ENCODE measurements around the gene RNF215. TPM values are rescaled to one million over a fixed set of nuclear protein-coding genes. Genes with fewer than 3 reads are reported as not detected.

RNF215 gene
- total RNA-seq, 1 experiment from 2014 or later: 24.0 TPM

DNA sequence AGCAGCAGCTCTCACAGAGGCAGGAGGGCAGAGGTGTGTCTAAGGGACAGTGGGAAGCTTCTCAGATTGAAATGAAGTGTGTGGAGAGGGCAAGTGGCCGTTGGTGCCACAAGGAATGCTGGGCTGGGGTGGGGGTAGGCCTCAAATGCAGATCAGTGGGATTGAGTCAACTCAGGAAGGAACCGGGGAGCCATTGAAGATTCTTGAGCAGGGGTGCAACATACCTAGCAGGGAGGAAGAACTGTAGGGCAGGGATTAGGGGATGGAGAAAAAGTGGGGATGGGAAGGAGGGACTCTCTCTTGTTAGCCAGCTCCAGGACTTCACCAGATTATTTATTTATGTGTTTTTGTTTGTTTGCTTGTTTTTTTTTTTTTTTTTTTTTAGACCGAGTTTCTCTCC is 6.7 kb upstream of the RNF215 start:
- Histone ChIP-seq H4K20me1 (ENCODE audit: insufficient read depth) (no peaks in the 10 kb centered on the region; the same call in 1 of the 2 replicates), H3K4me2 (no peak overlapping the region), H2AFZ (no peak overlapping the region), H3K36me3 (ENCODE audit: low read depth) (no peaks in the 10 kb centered on the region), H3K4me3 (no peak overlapping the region), H3K27me3 (ENCODE audit: insufficient read depth, low read depth) (no peaks in the 10 kb centered on the region), H3K9me2 (ENCODE audit: insufficient read depth) (no peaks in the 10 kb centered on the region), H3K27ac (no peak overlapping the region), H3F3A (ENCODE audit: insufficient read depth, low read depth) (peaks cover 14% of the 10 kb centered on the region; the same call in 1 of the 2 replicates), H3K79me2 (ENCODE audit: low read depth) (peaks cover 26% of the 10 kb centered on the region), H3K4me1 (replicated peaks; ENCODE audit: insufficient read depth) (peaks cover 35% of the 10 kb centered on the region), H3K9me3 (ENCODE audit: insufficient read depth, low read depth) (no peaks in the 10 kb centered on the region)
- no TSS peak for BruUV-seq (replicated peaks)
- intact Hi-C loops (cut with micrococcal nuclease; ENCODE audit: unreplicated experiment): loop anchor here (10.0 kb wide), 1 partner anchor 289 kb away; no protein-coding TSS in a partner anchor
- ChIA-PET POLR2A (ENCODE audit: unreplicated experiment) (no interaction called here), CTCF (interaction anchor here (0.8 kb wide), 1 partner anchor 30 kb away, joined by 3 read pairs; no protein-coding TSS in a partner anchor)
- TF ChIP-seq, protein P1, sequence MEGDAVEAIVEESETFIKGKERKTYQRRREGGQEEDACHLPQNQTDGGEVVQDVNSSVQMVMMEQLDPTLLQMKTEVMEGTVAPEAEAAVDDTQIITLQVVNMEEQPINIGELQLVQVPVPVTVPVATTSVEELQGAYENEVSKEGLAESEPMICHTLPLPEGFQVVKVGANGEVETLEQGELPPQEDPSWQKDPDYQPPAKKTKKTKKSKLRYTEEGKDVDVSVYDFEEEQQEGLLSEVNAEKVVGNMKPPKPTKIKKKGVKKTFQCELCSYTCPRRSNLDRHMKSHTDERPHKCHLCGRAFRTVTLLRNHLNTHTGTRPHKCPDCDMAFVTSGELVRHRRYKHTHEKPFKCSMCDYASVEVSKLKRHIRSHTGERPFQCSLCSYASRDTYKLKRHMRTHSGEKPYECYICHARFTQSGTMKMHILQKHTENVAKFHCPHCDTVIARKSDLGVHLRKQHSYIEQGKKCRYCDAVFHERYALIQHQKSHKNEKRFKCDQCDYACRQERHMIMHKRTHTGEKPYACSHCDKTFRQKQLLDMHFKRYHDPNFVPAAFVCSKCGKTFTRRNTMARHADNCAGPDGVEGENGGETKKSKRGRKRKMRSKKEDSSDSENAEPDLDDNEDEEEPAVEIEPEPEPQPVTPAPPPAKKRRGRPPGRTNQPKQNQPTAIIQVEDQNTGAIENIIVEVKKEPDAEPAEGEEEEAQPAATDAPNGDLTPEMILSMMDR (conservative IDR thresholded peaks at IDR 0.05): no peak
- TF ChIP-seq EZH2 (IDR thresholded peaks at IDR 0.05; ENCODE audit: low read depth): no peak
- DNase-seq: no peak

DNA sequence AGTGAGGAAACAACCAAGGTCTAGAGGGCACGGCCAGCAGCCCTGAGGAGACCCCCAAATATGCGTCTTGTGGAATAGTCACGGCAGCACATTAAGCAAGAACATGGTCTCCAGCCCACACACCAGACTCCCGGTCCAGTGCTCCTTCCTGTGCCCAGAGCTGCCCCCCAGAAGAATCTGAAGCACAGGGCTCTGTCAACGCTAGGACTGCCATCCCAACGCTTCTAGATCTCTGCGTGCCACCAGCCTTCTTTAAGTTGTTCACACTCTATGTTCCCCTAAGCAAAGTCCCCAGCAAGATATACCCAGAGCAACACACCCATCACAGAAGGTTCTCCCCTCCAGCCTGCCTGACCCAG is 6.1 kb upstream of the RNF215 start:
- Histone ChIP-seq H3K27me3 (ENCODE audit: insufficient read depth, low read depth) (no peaks in the 10 kb centered on the region), H4K20me1 (ENCODE audit: insufficient read depth) (no peaks in the 10 kb centered on the region; the same call in 1 of the 2 replicates), H3K36me3 (ENCODE audit: low read depth) (no peaks in the 10 kb centered on the region), H3K79me2 (ENCODE audit: low read depth) (peaks cover 20% of the 10 kb centered on the region), H3K27ac (no peak overlapping the region), H3K4me1 (replicated peaks; ENCODE audit: insufficient read depth) (peaks cover 29% of the 10 kb centered on the region), H3F3A (ENCODE audit: insufficient read depth, low read depth) (peaks cover 18% of the 10 kb centered on the region; the same call in 1 of the 2 replicates), H3K4me2 (no peak overlapping the region), H3K9me2 (ENCODE audit: insufficient read depth) (no peaks in the 10 kb centered on the region), H3K4me3 (no peak overlapping the region), H3K9me3 (ENCODE audit: insufficient read depth, low read depth) (no peaks in the 10 kb centered on the region), H2AFZ (no peak overlapping the region)
- TF ChIP-seq, protein P1 (conservative IDR thresholded peaks at IDR 0.05): no peak
- TF ChIP-seq EZH2 (IDR thresholded peaks at IDR 0.05; ENCODE audit: low read depth): no peak
- DNase-seq: no peak
- BruUV-seq (replicated peaks): no TSS peak
- POLR2A ChIA-PET (ENCODE audit: unreplicated experiment): no interaction called here
- CTCF ChIA-PET: no interaction called here
- intact Hi-C loops (cut with micrococcal nuclease; ENCODE audit: unreplicated experiment): loop anchor here (10.0 kb wide), 1 partner anchor 288 kb away; no protein-coding TSS in a partner anchor

DNA sequence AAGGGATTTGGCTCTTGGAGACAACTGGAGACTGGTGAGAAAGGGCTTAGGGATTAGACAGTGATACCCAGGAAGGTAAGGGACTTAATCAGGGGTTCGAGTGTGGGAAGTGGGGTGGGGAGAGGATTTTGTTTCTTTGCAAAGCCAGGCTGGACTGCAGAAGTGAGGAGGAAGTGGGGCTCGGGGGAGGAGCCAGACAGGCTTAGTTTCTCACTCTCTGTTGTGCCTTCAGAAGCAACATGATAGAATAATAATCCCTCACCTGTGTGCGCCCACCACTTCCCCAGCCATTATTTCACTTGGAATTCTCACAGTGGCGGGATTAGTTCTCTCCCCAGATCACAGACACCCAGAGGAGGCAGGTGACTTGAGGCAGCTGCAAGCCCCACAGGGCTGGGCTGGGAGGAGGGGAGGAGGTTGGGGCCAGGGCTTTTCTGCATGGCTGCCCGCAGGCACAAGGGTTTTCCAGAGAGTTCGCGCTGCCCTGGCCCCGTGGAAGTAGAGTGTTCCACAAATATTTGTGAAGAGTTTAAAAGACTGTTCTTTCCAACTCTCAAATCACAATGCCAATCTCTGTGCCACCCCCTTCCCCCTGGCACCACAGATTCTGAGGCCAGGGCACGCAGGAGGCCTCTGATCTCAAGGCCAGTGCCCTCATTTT is 5.6 kb upstream of the RNF215 start:
- TF ChIP-seq EZH2 (IDR thresholded peaks at IDR 0.05; ENCODE audit: low read depth): no peak
- TF ChIP-seq, protein P1 (conservative IDR thresholded peaks at IDR 0.05): no peak
- CTCF ChIA-PET: interaction anchor here (1.0 to 2.2 kb wide), 2 partner anchors 34 to 363 kb away, joined by 4 to 8 read pairs; partner anchors contain the start of gene MTFP1
- Histone ChIP-seq H3K27me3 (ENCODE audit: insufficient read depth, low read depth) (no peaks in the 10 kb centered on the region), H2AFZ (no peak overlapping the region), H3K4me3 (no peak overlapping the region), H3K9me3 (ENCODE audit: insufficient read depth, low read depth) (no peaks in the 10 kb centered on the region), H4K20me1 (ENCODE audit: insufficient read depth) (no peaks in the 10 kb centered on the region), H3F3A (ENCODE audit: insufficient read depth, low read depth) (peaks cover 18% of the 10 kb centered on the region; the same call in 1 of the 2 replicates), H3K4me1 (replicated peaks; ENCODE audit: insufficient read depth) (peaks cover 24% of the 10 kb centered on the region), H3K4me2 (no peak overlapping the region), H3K79me2 (ENCODE audit: low read depth) (peaks cover 15% of the 10 kb centered on the region), H3K9me2 (ENCODE audit: insufficient read depth) (no peaks in the 10 kb centered on the region), H3K27ac (no peak overlapping the region), H3K36me3 (ENCODE audit: low read depth) (no peaks in the 10 kb centered on the region)
- POLR2A ChIA-PET (ENCODE audit: unreplicated experiment): interaction anchor here (0.7 kb wide), 1 partner anchor 66 kb away, joined by 5 read pairs; the partner anchor contains the start of gene TBC1D10A
- no TSS peak for BruUV-seq (replicated peaks)
- intact Hi-C loops (cut with micrococcal nuclease; ENCODE audit: unreplicated experiment): loop anchor here (10.0 kb wide), 1 partner anchor 288 kb away; no protein-coding TSS in a partner anchor
- no peak for DNase-seq
